ENCODE results near the gene FUT3.

DNA sequence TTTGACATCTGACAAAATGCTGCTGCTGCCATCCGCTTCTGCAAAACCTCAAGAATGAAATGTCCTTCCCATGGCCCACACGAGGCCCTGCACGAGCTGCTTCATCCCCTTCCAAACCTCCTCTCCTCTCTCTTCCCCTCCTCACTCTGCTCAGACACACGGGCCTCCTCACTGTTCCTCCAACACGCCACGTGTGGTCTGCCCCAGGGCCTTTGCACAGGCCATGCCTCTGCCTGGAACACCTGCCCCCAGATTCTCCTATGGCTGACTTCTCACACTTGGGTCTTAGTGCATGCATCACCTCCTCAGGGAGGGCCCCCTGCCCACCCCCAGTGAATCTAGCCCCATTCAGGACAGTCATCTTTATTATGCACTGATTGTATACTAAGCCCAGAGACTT is 30.5 kb downstream of the FUT3 start:
- TF ChIP-seq CTCF (IDR thresholded peaks at IDR 0.05; ENCODE audit: low read depth, low read length) (no peak), EZH2phosphoT487 (IDR thresholded peaks at IDR 0.05; ENCODE audit: low read depth) (no peak)

All from OCI-LY3 (cell line).